Uterus (tissue), 2 donors: ENCODE data around the gene SV2C.

Experiments
- CTCF ChIP-seq, 4 experiments: fragments of 200-600 bp in 2 of 4; fragments of 450-650 bp in 2 of 4; sonication (generic) in 2 of 4; IDR thresholded peaks; one replicate each; pipeline ENCODE4 v1.5.1; 2016 to 2019; ENCODE audit warnings: antibody characterized with exemption in 4 of 4, mild to moderate bottlenecking in 2 of 4, moderate library complexity in 1 of 4
- POLR2A ChIP-seq, 2 donors: fragments of 450-650 bp; IDR thresholded peaks; one replicate each; pipeline ENCODE4 v1.6.1; 2016; ENCODE audit warnings: antibody characterized with exemption in 2 of 2, mild to moderate bottlenecking in 1 of 2, moderate library complexity in 1 of 2

- no peak for TF ChIP-seq CTCF (IDR thresholded peaks at IDR 0.05)
- TF ChIP-seq POLR2A (IDR thresholded peaks at IDR 0.05): no peak
These were observed 642 bp downstream of the SV2C start for GRCh38 chr5:76083555-76084495.
